ENCODE data around the gene TNC.

TNC gene

DNA sequence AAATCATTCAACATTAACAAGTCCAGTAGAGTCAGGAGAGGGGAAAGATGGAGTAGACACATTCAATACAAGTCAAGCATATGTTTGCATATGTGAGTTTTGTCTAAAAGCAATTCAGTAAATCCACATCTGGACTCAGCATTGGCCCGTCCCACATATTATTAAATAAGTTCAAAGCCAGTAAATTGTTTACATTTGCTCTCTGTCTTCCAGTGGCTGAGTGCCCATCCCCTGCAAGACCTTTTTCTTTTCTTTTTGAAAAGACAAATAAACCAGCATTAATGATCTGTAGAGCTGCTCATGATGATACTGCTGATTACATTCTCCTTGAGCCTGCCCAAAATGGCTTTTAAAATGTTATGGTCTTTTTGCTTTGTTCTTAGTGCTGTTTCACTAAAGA, 71.1 kb downstream of the TNC start:
- no peak for DNase-seq (ENCODE audit: low spot score)

DNA sequence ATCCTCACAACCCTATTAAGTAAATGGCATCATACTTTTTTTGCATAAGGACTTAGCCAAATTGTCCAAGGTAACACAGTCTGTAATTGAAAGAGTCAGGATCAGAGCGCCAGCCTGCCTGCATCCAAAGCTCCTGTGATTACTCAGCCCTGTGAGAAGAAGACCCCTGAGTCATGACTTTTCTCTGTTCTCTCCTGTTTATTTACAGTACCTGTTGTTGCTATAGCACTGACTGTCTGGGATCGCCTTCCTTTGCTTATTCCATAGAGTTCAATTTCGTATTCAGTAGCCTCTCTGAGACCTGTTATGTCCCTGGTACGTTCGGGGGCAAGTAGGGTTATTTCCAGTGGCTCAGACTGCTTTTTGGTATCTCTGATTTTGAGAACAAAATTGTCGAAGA, 71.8 kb downstream of the TNC start:
- no peak for DNase-seq (ENCODE audit: low spot score)

DNA sequence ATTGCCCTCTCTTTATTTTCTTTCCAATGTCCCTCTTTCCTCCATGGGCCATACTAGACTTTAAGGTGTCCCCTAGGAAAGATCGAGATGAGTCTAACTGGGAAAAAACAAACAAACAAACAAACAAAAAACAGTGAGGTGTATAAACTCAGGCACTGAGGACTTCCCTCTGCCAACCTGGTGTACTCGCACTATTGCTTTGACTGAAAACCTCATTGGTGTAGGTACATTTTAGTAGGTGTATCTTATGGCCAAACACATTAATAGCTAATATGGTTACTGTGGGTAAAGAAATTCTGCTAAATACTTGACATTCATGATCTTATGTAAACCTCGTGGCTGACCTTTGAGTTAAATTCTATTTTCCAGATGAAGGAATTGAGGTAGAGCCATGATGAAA, 74.3 kb downstream of the TNC start:
- no peak for DNase-seq (ENCODE audit: low spot score)

DNA sequence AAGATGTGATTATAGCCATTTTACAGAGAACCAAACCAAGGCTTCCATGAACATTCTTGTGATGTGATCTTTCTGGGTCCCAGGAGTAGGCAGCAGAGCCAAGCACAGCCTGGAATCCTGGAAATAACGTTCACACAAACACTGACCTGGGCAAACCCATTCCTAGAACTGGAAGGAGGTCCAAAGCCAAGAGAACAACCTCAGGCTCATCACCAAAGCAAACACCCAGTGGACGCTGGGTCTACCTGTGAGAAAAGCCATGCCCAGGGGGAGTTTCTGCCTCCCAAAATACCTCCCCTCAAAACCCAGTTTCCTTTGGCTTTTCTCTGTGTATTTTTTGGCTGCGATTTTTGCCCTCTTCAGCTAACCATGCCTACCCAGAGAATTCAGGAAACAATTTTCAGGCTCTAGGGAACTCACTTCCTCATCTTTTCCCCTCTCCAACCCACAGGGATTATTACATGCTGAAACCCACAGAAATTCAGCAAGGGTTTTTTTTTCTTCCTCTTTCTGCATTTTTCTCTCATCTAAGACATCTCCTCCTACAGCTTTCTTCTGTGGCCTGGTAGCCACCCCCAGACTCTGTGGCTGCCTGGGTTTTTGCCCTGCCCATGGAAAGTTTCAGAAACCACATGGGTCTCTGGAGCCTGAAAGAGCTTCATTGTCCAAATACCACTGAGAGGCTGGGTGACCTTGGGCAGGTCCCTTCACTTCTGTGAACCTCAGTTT, 75.0 kb downstream of the TNC start:
- DNase-seq (ENCODE audit: low spot score): peak; percentile 26

DNA sequence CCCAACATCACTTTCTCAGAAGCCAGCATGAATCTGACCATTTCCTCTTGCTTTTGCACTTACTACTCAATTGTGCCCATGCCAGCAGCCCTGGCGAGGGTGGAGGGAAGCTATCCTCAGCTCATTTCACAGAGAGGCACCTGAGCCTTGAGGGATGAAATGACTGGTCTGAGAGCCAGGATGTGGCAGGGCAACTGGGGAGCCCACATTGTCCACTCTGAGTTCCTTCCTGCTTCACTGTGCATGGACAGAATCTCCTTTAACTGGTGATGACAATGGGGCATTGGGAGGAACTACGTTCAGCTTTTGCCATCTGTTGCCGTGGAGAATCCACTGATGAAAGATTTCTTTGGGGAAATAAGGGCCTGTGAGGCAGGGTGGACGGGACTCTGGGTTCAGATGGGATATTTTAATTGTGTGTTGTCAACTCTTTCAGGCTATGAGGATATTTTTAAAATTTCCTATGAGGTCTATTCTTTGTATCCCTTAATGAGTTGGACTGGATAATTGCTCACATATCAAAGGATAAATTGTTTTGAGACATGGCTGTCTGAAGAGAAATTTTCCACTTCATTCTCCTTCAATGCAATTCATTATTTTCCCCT, 78.3 kb downstream of the TNC start:
- no peak for DNase-seq (ENCODE audit: low spot score)

DNA sequence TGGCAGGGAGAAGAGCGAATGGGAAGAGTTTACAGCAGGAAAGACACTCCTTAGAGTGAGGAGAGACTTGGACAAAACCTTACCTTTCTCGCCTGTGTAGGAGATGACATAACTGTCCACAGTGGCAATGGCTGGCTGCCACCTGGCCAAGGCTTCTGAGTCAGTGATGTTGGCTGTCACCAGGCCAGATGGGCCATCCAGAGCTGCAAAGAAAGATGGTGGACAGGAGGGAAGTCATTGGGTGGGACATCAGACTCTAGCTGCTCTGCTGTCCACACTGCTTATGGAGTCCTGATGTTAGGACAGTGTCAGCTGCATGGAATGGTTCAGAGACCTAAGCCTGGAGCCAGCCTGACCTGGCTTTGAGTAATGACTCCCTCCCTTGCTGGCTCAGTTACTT, 79.8 kb downstream of the TNC start:
- no peak for DNase-seq (ENCODE audit: low spot score)

DNA sequence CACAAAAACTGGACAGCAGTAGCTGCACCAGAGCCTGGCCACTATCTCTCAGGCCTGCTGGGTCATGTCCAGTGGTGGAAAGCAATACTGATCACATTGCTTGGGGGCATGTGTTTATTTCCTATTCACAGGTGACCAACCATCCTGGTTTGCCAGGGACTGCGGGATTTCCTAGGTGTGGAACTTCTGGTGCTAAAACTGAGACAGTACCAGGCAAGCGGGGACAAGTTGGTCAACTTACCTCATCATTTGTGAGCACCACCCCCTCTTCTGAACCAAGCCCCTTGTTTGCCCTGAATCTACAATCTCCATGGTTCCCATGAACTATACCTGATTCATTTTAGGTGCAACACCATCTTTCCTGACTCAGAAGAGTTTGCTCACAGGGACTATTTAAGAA, 81.3 kb downstream of the TNC start:
- no peak for DNase-seq (ENCODE audit: low spot score)

DNA sequence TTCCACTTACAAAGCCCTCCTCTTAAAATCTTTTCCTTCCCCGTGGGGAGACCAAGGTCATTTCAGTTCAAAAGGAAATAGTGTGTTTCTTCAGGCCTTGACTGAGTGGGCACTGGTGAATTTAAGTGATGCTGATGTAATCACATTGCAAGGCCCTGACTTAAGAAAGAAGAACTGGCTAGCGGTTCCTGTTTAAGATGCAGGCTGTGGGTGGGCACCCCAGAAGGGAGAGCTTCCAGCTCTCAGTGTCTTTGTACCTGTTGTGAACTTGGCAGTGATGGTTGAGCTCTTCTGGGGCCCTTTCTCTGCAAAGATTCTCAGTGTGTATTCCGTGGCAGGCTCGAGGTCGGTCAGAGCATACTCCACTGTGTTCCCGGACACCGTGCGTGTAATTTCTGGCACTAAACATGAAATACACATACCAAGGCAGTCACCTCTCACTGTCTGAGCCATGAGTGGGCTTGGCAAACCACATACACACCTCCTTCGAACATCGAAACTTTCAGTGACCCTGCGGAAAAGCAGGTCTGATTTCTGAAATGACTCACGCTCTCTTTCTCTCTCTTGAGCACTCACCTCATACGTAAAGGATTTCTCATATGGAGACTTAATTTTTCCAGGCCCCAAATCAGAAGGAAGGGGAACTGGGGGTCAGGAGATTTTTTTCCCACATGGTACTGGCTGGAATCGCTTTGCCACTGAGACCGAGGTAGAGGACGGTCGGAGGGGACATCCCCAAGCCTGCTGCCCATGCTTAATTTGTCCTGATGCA, 81.9 kb downstream of the TNC start:
- peak; percentile 60 for DNase-seq (ENCODE audit: low spot score)

DNA sequence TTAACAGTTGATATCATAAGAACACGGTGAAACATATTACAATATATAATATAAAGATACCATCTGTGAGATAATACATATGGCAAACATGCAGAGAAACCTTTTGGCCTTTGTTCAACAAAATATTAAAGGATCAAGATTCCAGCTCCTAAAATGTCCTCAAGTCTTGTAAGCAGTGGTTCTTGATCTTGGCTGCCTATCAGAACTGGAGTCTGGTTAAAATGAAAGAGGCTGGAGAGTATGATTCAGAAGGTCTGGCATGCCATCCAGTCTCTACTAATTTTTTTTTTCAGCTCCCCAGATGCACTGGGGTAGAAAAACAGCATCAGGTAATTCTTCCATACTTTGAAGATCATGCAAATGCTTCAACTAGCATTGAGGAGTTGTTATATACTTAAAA, 83.2 kb downstream of the TNC start:
- DNase-seq (ENCODE audit: low spot score): peak; percentile 89

DNA sequence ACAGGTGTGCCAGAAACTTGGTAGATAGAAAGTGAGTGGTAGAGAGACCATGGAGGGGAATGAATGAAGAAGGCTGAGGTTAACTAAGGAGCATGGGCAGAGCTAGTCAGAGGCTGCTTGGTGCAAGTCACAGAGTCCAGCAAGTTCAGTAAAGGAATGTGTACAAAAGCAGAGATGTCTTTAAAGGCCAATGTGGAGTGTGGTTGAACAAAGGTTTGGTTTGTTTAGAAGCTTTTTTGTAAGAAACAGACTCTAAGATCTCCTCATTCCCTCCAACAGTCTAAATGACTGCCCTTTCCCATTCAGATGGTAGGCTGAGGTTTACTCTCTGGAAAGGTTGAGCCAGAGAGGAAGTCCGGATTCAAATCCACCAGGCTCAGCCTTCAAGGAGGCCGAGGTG, 84.2 kb downstream of the TNC start:
- no peak for DNase-seq (ENCODE audit: low spot score)

DNA sequence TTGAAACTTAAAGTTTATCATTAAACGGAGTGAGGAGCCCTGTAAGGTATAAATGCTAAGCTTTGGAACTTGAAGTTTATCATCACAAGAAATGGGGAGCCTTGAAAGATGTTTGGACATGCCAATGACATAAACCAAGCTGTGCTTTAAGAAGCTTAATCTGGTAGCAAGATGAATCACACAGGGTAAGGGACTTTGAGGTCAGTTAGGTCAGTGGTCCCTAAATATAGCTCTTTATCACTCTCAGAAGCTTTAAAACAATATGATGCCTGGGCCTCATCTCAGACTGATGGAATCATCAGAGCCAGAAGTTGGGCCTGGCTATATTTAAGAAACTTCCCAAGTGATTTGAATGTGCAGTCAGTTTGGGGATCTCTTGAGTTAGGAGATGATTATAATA, 85.7 kb downstream of the TNC start:
- no peak for DNase-seq (ENCODE audit: low spot score)

DNA sequence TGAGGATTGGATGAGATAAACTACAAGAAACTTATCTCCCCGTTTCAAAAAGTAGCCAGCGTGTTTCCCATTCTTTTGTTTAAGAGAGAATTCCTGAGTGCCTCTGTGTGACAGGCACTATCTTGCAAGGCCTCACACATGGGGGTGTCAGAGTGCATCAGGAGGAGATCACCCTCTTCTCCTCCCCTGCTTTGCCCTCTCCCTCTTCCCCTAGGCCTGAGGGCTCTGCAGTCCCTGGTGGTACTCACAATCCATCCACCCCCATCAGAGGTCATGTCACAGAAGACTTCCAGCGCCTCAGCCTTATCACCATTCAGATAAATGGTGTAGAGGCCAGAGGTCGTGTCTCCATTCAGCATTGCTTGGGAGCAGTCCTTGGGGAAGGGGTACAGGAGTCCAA, 88.0 kb downstream of the TNC start:
- no peak for DNase-seq (ENCODE audit: low spot score)

DNA sequence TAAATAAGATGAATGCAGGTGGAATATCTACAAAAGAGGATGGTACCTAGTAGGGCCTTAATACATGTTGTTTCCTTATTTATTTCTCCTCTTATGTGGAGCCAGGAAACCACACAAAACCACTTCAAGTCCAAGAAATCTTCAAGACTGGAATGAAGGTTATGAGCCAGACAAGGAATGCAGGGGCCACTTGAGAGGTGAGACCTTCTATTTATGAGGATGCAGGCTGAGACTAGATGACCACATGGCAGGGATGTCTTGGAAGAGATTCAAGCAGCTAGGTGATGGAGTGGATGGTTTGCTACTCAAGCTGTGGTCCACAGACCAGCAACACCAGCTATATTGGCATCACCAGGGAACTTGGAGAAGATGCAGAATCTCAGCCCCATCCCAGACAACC, 92.2 kb downstream of the TNC start:
- DNase-seq (ENCODE audit: low spot score): no peak

DNA sequence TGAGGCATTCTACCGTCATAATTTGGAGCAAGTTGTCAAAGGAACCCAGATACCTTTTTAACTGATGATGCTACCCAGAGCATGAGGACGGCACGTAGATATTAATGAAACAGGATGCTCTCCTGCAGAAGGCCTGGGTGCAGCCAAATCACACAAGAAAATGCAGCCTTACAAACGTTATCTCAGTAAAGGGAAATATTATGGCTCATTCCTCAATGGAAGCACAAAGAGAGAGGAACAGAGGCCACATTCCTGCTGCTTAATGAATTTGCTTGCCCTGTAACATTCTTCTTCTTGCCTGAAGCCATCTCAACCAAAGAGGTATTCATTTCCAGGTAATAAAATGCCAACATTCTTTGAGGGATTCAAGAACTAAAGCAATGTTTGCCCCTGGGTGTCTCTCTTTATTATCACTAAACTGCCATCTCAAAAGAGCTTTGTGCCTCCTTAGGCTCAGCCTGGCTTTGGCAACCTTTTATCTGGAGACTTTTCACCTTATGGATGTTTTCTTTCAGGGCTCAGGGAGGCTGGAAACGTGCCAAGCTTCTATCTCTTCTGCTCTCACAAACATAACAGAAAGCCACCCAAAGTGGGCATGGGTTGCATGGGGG, 92.9 kb downstream of the TNC start:
- DNase-seq (ENCODE audit: low spot score): no peak

DNA sequence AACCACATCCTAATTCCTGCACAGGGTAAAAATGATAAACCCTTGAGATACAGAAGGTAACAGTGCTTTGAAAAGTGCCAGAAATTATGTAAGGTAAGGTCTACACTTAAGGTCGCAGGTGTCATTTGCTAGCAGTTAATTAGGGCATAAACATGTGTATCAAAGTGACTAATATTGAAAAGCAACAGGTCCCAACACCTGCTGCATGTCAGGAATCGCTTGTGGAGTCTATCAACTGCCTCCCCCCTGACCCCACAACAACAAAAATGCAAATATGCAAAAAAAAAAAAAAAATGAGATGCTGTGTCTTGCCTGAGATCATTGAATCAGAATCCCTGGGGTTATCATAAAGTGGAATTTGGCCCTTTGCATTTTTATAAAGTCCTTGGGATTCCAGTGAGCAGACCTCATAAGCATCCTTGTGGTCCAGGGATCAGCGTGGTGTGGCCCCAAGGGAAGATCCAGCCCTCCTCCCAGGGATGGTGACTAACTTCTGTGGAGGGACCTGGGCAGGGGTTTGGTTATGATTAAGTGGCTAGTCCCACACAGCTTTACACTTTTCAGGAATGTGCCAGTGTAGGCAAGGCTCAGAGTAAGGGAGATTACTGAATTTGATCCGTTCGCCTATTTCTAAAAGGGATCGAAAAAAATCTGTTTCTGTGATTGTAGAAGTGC, 95.1 kb downstream of the TNC start:
- DNase-seq (ENCODE audit: low spot score): peak; percentile 96

DNA sequence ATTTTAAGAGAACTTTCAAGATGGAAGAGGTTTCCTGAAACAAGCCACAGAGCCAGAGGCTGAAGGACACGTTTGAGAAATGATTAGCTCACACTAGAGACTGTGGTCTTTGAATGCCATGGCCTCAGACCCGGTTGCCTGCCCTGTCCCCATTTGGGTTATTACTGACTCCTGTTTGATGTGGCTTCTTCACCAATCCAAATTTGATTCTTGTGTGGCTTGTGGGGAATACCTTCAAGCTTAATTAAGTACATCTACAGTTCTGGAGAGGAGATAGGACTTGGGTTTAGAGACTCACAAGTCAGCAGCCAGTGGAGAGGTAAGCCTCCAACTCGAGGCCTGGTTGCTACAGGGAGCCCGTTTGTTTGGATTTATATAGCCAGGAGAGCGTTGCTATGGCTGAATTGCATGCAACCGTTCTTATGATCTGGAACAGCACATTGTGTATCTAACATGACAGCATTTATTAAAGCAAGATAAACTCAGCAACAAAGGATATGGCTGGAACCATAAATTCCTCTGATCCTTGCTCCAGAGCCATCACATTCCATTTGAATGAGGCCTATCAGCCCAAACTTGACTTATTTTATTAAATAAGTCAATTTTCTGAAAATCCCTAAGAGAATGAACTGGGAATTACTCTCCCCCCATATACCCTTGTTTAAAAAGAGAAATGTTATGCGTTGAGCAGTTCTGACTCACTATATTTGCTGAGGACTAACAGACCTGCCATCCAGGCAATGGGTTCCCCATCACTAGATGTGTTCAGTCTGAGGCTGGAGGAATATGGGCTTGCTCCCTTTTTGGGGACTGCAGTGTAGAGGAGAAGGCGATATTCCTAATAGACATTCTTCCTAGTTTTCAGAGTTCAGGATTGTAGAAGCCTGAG, 99.2 kb downstream of the TNC start:
- peak; percentile 82 for DNase-seq (ENCODE audit: low spot score)

DNA sequence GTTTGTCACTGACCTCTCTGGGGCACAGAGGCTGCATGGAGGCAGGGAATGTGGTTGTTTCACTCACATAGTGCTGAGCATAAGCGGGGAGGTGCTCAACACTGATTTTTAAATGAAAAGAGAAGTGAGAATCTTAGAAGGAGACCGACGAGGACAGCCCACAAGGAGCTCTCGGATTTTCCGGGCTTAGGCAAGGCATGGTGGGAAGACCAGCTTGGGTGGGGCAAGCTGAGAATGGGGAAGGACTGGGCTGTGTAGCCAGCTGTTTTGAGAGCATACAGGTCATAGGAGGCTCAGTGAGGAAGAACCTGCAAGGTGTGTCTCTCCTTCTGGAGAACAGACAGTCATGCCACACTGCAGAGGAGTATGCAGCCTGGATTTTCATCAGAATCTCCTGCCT, 101.6 kb downstream of the TNC start:
- no peak for DNase-seq (ENCODE audit: low spot score)

DNA sequence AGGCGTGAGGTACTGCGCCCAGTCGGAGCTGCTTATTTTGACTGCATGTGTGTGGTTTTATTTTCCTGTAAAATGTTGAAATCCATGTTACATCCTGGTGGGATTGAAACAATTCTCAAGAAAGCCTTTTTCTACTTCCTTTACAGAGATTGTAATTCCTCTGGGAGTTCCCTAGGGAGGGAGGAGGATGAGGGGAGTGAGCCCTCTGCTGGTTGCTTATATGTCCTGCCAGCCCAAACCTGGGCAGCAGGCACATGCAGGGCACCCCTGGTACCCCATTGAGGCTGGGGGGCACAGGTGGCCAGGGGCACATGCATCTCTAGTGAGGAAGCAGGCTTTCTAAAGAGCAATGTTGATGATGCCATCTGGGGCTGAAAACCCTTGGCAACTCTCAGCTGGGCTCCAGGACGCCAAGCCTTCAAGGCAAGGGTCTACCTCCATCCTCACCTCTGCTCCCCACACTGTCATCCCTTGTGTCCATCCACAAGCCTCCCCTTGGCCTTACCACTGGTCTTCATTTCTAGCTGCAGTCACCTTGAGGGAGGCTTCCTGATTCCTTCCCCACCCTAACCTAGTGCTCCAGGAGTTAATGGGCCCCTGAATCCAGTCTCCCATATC, 102.8 kb downstream of the TNC start:
- DNase-seq (ENCODE audit: low spot score): peak; percentile 69

DNA sequence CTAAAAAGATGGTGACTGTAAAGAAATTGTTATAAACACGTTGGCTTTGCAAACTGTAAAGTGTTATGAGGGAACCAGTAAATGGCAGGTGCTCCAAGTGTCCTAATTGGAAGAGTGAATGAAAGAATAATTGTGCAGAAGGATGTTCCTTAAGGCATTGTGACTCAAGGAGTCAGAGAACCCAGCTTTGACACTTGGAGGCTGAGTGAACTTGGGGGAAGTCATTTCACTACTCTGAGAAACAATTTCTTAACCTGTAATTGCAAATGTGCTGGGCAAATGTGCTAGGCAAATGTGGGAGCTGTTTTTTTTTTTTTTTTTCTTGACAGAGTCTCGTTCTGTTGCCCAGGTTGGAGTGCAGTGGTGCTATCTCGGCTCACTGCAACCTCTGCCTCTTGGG, 103.5 kb downstream of the TNC start:
- no peak for DNase-seq (ENCODE audit: low spot score)

DNA sequence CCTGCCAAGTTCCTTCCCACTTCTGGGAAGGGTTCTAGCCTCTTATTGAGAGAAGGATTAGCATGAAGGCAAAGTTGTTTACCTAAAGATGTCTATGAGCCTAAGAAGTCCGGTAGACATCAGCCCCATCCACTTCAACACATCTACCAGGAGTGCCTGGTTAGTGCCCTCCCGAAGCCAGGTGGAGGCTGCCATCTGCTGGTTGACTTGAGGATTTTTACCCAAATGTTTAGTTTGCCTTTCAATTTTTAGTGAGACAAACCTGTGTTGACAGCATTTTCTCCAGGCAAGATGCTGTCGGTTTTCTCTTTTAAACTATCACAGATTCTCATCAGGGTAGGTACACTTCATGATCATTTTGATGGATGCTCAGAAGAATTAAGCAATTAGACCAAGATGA, 104.0 kb downstream of the TNC start:
- DNase-seq (ENCODE audit: low spot score): peak; percentile 85

DNA sequence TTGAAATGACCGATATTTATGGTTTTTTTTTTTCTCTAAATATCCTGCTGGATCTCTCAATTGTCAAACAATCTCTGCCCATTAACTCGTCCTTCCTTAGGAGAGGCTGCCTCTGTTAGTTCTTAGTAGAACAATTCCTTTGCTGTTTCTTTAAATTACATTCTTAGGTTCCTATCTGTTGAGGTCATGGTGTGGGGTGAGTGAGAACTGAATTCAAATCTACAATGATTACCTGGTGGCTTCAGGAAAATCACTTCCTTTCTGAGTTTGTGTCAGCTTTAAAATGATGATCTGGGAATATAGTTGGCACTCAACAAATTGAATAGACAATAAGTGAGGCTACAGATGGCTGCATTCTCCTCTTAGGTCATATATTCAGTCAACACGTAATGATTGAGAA, 105.5 kb downstream of the TNC start:
- DNase-seq (ENCODE audit: low spot score): no peak

Data from AG08395 (cell line).